Kidney epithelial cell (primary cell): Measurements from ENCODE around the gene PTPRF. TPM values are rescaled to one million over a fixed set of nuclear protein-coding genes. Genes with fewer than 3 reads are reported as not detected.

ENCODE experiments used
- DNase-seq: peaks from one replicate; pipeline ENCODE4 v3.0.0-alpha.2; 2010; ENCODE audit warnings: low read depth
- H3K27me3 ChIP-seq: 2 replicates; pipeline ENCODE4 v1.6.0; 2011; ENCODE audit warnings: low read length; ENCODE audit not compliant: control insufficient read depth, insufficient read depth
- H3K36me3 ChIP-seq: 2 replicates; pipeline ENCODE4 v1.5.1; 2011; ENCODE audit warnings: low read length; ENCODE audit not compliant: control insufficient read depth, insufficient read depth
- H3K4me3 ChIP-seq: 2 replicates; pipeline ENCODE4 v1.5.1; 2011; ENCODE audit warnings: low read depth, mild to moderate bottlenecking, control low read depth, low read length
- total RNA-seq: library from RNA; depleted of rRNA; stranded (reverse); fragments of >200 nt; gene quantifications from 2 replicates; pipeline ENCODE4 v1.2.3, GENCODE V29; 2015
- TF ChIP-seq, protein P1 (sequence below): IDR thresholded peaks from 2 replicates; pipeline ENCODE4 v1.5.1; 2011; ENCODE audit warnings: mild to moderate bottlenecking, moderate library complexity, low read length, control low read depth, inconsistent platforms; ENCODE audit not compliant: insufficient read depth, poor library complexity, severe bottlenecking

PTPRF gene
- total RNA-seq, 1 donor from 2014 or later = 297 TPM

DNA sequence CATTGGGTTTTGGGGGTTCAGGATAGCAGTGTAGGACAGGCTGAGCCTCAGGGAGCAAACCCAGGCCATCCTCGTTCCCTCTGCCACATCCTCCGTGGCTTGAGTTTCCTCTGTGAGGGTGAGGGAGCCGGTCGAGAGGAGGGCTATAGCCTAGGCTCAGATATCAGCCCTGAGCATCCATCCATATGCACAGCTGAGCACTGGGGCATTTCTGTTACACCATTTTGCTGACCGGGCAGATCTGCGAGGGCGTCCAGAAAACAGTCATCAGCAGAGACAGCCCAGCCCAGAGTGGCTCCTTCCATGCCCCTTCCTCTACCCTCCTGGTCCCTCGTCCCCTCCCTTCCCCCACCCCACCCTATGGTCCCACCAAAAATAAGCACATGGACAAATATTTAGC lies 53.5 kb downstream of the PTPRF start:
- no peak for DNase-seq
- Histone ChIP-seq H3K4me3 (no peak overlapping the region), H3K27me3 (no peaks in the 10 kb centered on the region), H3K36me3 (peaks cover 1% of the 10 kb centered on the region)
- TF ChIP-seq, protein P1, sequence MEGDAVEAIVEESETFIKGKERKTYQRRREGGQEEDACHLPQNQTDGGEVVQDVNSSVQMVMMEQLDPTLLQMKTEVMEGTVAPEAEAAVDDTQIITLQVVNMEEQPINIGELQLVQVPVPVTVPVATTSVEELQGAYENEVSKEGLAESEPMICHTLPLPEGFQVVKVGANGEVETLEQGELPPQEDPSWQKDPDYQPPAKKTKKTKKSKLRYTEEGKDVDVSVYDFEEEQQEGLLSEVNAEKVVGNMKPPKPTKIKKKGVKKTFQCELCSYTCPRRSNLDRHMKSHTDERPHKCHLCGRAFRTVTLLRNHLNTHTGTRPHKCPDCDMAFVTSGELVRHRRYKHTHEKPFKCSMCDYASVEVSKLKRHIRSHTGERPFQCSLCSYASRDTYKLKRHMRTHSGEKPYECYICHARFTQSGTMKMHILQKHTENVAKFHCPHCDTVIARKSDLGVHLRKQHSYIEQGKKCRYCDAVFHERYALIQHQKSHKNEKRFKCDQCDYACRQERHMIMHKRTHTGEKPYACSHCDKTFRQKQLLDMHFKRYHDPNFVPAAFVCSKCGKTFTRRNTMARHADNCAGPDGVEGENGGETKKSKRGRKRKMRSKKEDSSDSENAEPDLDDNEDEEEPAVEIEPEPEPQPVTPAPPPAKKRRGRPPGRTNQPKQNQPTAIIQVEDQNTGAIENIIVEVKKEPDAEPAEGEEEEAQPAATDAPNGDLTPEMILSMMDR = no peak

DNA sequence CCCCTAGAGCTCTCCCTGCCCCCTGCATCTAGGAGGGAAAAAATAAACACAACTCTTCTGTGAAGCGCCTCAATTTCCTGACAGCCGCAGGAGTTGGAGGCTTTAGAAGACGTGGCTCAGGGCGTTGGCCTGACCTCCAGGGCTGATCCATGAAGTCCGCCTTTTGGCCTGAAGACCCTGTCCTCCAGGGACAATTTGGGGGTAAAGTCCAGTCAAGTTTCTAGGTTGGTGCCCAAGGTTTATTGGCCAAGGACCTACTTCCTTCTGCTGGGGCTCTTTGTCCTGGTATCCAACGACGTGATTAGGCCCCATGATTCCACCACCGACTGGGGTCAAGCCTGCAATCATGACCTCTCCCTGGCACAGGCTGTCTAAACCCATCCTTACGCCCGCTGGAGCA lies 54.9 kb downstream of the PTPRF start:
- peaks cover 3% of the 10 kb centered on the region for H3K36me3 ChIP-seq

DNA sequence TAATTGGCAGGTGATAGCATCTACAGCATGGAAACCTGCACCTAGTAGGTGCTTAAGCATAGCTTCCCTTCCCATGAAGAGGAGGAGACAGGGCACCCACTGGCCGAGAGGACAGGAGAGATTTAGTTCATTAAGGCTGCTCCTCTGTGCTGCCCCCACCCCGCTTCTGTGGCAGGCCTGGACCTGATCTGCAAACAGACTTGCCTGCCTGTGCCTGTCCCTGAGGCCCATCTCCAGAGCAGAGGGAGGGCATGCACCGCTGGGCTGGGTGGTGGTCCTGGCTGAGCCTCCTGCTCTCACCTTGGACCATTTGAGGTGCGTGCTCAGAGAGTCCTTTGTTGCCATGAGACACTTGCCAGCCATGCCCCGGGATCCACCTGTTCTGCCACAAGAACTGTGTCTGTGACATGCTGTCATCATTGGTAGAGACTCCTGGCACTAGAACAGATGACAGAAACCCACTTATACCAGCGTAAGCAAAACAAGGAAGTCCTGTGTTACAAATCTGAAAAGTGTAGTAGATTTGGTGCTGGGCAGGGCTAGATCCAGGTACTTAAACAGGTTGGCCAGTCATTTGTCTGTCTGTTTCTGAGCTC lies 55.6 kb downstream of the PTPRF start:
- TF ChIP-seq, protein P1 = no peak
- Histone ChIP-seq H3K27me3 (no peaks in the 10 kb centered on the region), H3K36me3 (peaks cover 3% of the 10 kb centered on the region), H3K4me3 (no peak overlapping the region)
- DNase-seq = no peak

More for the DNA sequence above, 54.9 kb downstream of the PTPRF start:
- TF ChIP-seq, protein P1 = no peak
- DNase-seq = no peak
- no peak overlapping the region for H3K4me3 ChIP-seq
- no peaks in the 10 kb centered on the region for H3K27me3 ChIP-seq

DNA sequence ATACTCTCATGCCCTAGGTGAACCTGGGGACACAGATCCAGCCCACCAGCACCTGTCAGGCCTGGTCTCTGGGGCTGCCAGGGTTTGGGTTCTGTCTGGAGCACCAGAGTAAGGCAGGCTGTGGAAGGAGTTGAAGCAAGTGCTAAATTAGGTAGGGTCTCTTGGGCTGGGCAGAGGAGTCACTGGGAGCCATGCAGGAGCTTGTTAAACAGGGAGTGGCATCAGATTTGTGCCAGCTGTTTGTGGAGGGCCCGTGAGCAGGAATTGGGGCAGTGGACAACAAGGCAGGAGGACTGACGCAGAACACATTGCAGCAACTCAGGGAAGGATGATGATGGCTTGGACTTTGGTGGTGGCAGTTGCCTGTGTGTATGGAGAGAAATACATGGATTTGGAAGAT lies 56.3 kb downstream of the PTPRF start:
- TF ChIP-seq, protein P1 = no peak
- DNase-seq = no peak
- no peaks in the 10 kb centered on the region for H3K27me3 ChIP-seq
- H3K4me3 ChIP-seq = no peak overlapping the region
- H3K36me3 ChIP-seq = peaks cover 3% of the 10 kb centered on the region

DNA sequence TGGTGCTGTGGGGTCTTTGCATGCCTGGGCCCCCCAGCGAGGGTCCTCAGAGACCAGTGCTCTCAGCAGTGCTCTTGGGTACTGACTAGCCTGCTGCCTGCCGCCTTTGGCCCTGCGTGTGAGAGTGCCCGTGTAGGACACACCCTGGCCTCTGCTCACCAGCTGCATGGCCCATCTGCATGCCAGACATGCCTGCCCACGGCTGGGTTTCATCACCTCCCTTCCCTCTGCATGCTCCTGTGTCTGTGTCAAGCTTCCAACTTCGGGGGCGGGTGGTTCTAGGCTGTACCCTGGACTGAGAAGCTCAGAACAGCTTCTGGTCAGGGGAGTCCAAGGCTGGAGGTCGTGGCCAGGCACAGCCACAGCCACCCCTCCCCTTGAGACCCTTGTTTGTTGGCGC lies 56.9 kb downstream of the PTPRF start:
- no peak for DNase-seq
- H3K27me3 ChIP-seq = no peaks in the 10 kb centered on the region
- TF ChIP-seq, protein P1 = no peak
- no peak overlapping the region for H3K4me3 ChIP-seq
- H3K36me3 ChIP-seq = peaks cover 4% of the 10 kb centered on the region

DNA sequence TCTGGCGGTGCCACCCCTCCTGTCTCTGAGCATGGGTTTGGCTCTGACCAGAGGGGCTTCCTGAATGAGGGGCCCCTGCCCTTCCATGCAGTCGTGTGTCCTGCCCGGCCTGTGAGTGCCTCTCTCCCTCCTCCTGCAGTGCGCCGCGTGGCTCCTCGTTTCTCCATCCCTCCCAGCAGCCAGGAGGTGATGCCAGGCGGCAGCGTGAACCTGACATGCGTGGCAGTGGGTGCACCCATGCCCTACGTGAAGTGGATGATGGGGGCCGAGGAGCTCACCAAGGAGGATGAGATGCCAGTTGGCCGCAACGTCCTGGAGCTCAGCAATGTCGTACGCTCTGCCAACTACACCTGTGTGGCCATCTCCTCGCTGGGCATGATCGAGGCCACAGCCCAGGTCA lies 57.9 kb downstream of the PTPRF start:
- H3K27me3 ChIP-seq = no peaks in the 10 kb centered on the region
- DNase-seq = no peak
- TF ChIP-seq, protein P1 = no peak
- H3K36me3 ChIP-seq = peaks cover 6% of the 10 kb centered on the region
- no peak overlapping the region for H3K4me3 ChIP-seq
